HG03095 (cell line): Measurements from ENCODE around the gene SSR3.
"Not testable (repeated sequence)": the region's sequence is repeated elsewhere in the genome, so short reads cannot be mapped to it uniquely, and the experiment has no call there.

Source experiments
- ATAC-seq: cut with Tn5 transposase; IDR thresholded peaks from one replicate; pipeline ENCODE4 v1.9.1; 2021; ENCODE audit warnings: moderate library complexity; ENCODE audit not compliant: unreplicated experiment

The SSR3 gene

GRCh38 chr3:156576651-156577348, 21.9 kb upstream of the SSR3 start:
- no peak for ATAC-seq

DNA sequence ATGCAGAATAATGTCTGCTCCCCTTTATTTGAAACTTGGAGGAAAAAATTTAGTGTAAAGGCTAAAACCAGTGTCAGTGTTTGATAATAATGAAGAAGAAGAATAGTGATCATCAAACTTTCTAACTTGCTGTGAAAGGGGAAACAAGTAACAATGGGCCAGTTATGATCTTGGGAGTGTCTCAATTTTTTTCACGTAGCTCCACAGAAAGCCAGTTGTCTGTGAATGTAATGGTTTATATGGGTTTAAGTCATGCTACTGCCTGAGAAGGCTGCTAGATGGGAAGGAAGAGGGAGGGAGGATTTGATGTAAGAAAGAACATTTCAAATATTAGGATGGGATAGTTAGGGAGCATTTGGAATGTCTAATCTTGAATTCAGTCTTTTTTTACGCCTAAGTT, 21.1 kb upstream of the SSR3 start:
- ATAC-seq, result no peak

DNA sequence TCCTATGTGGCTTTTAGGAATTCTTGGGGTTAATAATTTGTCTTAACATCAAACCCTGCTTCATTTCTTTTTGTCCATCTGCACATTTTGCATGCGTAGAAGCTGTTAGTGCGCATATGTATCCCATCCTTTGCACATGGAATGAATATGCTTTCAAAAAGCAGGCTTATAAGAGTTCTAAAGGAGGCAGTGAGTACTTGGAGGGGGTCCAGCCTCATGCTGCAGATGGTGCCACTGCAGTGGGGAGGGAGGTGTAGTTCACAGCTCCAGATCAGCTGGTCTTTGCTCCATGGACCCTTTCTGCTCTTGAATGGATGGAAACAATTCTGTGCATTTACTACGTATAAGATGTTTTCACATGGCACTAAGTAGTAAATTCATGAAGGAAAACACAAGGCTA, 20.7 kb upstream of the SSR3 start:
- no peak for ATAC-seq

DNA sequence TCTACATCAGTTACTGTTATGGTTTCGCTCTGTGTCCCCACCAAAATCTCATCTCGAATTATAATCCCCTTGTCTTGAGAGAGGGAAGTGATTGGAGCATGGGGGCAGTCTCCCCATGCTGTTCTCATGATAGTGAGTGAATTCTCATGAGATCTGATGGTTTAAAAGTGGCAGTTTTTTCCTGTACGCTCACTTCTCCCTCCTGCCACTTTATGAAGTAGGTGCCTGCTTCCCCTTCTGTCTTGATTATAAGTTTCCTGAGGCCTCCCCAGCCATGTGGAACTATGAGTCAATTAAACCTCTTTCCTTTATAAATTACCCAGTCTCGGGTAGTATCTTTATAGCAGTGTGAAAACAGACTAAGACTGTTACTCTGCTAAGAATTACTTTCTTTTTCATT, 15.0 kb upstream of the SSR3 start:
- ATAC-seq, result not testable (repeated sequence)

DNA sequence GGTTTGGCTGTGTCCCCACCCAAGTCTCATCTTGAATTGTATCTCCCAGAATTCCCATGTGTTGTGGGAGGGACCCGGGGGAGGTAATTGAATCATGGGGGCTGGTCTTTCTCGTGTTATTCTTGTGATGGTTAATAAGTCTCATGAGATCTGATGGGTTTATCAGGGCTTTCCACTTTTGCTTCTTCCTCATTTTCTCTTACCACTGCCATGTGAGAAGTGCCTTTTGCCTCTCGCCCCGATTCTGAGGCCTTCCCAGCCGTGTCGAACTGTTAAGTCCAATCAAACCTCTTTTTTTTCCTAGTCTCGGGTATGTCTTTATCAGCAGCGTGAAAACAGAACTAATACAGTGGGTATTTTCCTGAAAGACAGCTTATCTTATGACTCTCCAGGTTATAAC, 14.1 kb upstream of the SSR3 start:
- ATAC-seq, result not testable (repeated sequence)

DNA sequence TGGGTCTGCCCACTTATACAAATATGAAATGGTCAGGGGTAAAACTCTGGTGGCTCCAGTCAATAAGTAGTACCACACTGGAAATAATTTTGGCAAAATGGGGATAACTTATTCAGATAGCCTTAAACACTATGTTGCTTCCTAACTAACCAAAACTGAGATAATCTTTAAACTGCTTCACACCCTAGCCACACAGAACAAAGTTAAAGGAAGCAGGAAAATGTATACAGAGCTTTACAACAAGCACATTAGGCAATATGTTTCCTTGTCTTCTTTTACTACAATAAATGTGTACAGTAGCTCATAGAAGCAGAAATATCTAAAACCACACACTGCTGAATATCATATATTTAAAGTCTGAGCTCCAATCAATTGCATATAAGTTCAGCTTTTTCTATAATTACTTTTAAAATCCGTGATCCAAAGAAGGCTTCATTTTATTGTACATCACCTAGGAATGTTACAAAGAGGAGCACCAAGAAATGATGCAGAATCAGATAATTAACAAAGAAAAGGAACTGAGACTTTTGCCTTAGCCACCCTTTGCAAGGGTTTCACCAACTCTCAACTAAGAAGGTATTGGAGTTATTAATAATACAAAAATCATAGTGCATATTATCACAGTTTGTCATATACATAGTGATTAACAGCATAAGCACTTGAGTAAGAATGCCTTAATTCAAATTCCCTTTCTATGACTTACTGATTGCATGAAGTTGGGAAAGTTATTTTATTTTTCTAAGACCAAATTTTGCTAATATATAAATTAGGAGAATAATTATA, 9.2 kb upstream of the SSR3 start:
- ATAC-seq, result no peak

- not testable (repeated sequence) for ATAC-seq
These were observed 7.6 kb upstream of the SSR3 start for GRCh38 chr3:156562486-156562885.

- ATAC-seq, result no peak
These were observed 6.6 kb upstream of the SSR3 start for GRCh38 chr3:156561533-156561932.

- ATAC-seq, result no peak
These were observed 4.4 kb upstream of the SSR3 start for GRCh38 chr3:156559321-156559720.

- no peak for ATAC-seq
These were observed 3.5 kb upstream of the SSR3 start for GRCh38 chr3:156558389-156558788.

- ATAC-seq, result no peak
These were observed 439 bp downstream of the SSR3 start for GRCh38 chr3:156554515-156554841.

DNA sequence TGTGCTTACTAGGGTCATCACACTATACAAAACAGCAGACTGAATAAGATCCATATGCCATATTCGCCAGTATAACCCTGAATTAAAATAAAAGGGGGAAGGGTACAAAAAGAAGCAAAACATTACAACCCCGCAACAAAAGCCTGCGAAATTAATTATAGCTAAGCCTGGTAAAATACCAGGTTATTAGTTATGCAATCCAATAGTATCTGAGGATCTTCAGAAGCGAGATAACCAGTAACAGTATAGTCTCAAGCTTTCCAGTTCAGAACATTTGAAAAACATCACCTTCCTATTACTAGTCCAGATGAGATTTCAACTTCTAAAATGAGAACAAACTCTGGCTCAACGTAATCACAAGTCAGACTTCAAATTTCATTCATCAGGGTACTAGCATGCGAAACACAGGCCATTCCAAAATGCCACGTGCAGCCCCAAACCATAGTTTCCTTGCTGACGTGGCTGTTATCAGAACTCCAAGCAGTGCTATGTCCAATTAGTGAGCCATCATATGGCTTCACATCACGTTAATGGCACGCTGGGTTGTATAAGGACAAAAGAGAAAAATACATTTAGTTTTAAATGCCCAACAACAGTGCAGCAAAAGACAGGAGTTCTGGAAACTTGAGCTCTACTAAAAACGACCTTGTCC, 1.1 kb downstream of the SSR3 start:
- no peak for ATAC-seq

GRCh38 chr3:156552973-156553372, 1.9 kb downstream of the SSR3 start:
- ATAC-seq, result no peak

DNA sequence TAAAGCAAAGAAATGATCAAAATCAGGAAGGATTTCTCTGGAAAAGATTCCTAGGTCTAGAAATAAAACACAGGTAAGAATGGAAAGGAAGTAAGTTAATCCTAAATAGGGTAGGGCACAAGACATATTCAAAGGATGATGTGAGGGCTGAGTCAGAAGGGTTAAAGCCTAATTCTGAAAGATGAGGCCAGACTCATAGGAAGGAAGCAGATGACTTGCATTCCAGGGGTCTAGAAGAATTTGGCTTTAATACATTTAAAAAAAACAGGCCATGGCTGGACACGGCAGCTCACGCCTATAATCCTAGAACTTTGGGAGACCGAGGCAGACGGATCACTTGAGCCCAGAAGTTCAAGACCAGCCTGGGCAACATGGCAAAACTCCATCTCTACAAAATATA, 3.2 kb downstream of the SSR3 start:
- no peak for ATAC-seq

DNA sequence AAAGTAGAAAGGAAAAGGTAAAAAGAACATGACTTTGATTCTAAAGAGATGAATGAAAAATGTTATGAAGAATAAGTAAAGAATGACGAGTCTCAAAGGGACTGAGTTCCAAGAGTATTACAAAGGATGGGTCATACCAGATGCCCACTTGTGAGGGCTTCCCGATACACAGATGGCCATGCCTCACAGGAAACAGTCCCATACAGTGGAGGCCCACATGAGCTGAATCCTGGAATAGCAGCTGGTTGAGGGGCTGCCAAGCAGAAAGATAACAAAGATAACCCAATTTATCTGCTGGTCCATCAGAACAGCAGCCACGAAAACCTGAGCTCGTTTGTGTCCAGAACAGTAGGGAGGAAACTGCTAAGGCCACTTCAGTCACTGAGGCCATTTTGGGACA, 3.7 kb downstream of the SSR3 start:
- no peak for ATAC-seq

DNA sequence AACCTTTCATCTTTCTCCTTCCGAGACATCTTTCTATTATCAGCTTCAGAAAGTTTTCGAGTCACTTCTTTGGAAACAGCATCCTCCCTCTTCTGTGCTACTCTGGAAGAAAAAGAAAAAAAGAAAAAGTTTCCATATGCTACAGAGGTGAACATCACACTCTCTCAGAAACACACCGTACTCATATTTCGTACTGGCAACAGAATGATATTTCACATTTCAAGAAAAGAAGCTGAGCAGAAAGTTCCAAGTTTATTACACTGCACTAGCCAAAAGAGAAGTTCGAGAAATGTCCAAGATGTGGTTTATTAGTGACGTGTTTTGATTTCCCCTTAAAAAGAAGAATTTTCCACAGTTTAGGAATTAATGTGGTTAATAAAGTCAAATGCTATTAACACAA, 6.0 kb downstream of the SSR3 start:
- no peak for ATAC-seq

DNA sequence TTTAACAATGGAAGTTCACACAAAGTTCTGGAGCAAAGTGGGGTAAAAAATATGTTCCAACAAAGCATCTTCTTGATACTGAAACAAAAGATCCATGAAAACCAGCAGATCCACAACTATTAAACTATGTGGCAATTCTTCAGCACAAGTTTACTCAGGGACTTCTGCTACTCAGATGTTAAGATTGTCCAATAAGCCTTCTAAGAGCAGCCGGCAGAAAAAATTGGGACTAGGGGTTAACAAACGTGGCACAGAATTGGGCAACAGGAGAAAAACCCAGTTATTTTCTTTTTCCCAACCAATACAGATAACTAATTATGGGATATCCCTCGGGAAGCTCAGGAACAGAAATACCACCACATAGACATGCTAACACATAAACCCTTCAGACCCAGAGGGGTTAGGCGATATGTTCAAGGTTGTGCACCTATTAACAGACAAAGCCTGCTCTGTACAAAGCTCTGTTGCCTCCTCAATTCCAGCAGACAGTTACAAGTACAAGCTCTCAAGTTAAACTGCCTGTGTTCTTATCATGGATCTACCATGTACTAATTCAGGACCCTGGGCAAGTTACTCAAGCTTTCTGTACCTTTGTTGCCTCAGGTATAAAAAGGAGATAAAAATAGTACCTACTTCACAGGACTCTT, 6.8 kb downstream of the SSR3 start:
- ATAC-seq, result no peak

DNA sequence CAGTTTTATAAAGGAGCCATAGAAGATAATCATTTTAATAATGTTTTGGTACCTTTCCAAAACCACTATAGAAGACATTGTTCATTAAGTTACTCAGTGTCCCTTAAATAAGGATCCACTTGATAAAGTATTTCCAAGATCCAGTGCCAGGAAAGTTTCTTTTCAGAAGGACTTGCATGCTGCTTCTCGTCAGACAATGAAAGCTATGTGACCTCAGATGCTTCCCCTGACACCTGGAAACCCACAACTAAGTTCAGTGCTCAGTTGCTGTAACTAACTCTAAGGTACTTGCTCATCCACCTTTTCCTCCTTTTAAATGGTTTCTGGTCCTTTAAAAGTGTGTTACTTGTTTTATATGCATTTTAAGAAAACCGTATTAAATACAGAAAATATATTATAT, 7.3 kb downstream of the SSR3 start:
- no peak for ATAC-seq

DNA sequence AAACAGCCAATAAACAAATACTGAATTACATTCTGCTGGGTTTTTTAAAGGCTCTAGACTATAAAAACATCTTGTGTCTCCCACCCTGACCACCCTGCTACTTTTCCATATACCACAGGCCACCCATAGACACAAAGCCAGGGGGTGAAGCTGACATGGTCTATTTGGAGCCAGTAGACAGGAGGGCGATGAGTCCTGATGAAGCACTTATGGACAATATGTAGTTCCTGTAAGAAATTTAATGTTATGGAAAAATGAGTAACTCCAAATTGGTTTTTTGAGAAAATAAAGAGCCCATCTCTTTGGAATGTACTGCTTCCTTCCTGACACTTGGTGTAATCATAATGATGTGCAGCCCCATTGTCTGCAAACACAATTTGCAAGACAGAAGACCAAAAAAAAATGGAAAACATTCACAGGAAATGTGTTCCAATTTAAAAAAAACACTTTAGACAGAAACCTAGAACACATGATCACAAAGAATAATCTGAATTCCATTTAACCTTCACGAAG, 11.8 kb downstream of the SSR3 start:
- no peak for ATAC-seq

DNA sequence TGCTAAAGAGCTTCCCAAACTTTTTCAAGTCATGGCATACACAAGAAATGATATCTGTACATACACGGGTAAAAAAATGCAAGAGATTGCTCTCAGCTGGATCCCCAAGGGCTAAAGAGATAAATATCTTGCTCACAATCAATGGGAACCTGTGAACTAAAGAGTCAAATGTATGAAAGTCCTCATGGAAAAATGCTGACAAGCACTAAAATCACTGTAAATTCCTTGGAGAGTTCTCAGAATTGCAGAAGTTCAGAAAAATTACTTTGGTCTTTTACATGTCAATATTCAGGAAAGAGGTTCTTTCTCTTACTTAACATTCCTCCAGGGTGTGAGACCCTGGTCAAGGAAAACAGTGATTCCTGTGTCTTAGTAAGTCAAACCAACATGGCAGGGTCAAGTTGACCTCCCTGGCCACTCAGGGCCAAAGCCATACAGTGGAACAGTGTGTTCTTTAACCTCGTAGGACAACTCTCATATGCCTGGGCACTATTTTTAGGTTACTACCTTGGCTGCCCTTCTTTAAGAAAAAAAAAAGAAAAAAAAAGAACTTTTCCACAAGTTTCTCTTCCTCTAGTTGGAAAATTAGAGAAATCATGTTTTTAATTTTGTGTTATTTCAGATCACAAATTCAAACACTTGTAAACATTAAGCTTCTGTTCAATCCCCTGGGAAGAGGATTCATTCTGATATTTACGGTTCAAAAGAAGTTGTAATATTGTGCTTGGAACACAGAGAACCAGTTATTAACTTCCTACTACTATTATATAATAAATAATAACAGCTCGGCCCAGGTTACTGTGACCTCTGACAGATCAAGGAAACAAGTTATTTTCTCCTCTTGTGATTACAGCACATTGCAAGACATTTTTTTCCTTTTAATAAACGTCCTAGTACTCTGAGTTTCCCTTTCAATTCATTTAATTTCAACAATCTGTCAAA, 12.5 kb downstream of the SSR3 start:
- ATAC-seq, result no peak
